GM15510 (cell line): Measurements from ENCODE around the gene SSU72.

Experiments
- POLR2A ChIP-seq: IDR thresholded peaks from 3 replicates; pipeline ENCODE4 v1.6.1; 2011; ENCODE audit warnings: borderline replicate concordance; ENCODE audit not compliant: insufficient read length; ENCODE audit errors: extremely low read depth

SSU72 gene

DNA sequence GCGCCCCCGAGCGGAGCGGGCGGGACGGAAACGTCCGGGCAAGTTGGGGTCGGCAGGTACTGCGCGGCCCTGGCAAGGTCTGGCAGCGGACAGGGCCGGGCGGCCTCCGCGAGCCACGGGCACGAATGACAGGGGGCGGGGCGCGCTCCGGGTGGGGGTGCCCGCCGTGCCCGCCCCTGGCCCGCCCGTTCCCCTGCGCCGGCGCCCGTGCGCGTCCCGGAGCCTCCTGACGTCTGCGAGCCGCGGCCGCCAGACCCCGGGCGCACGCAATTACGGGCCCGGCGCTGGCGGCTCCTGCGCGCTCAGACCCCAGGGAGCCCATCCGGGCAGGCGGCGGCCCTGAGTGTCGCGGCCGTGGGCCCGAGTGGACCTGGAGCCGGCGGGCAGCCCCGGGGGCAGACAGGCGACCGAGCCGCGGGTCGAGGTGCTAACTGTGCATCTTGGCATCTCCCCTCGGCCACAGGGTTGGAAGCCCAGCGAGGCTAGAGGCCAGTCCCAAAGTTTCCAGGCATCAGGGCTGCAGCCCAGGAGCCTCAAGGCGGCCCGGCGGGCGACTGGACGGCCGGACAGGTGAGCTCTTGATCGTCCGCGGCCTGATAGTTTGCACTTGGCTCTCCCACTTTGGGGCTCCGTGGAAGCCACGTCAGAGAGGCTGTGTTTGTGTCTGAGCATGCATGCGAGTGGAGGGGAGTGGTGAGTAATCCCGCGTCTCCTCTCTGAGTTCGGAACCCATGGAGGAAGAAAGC, 41.6 kb upstream of the SSU72 start:
- TF ChIP-seq POLR2A: no peak

DNA sequence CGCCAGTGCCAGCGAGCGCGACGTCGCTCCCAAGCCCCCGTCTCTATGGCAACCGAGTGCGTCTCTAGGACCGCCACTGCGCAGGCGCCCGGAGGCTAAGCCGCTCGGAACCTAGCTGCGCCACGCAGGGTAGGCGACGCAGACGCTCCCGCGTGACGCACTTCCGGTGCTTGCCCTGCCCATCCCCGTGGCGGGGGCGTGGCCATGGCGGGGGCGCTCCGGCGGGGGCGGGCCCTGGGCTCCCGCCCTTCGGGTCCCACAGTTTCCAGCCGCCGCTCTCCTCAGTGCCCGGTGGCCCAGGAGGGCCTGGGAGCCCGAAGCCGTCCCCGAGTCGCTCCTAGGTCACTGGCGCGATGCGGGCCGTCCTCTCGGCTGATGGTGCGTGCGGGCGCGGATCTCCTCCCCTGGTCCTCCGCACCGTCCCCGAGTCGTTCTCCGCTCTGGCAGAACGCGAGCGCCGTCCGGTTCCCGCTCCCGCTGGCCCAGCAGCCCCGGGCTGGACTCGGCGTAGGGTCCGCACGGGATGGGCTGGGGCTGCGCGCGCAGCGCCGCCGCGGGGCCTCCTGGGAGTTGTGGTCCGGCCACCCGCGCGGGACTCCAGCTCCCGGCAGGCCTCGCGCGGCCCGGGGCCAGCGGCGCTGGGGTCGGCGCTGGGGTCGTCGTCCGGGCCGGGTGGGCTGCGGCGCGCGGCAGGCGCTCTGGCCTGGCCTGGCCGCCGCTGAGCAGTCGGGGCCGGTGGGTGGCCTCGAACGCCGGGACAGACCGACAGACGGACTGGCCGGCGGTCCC, 40.8 kb upstream of the SSU72 start, which contains the start of gene MIB2:
TSS of gene MIB2 (plus strand) at position 245 of the 789 bp plus-strand sequence. CDS start 7,953 bp downstream, outside the sequence.
- peak; percentile 72 for TF ChIP-seq POLR2A

DNA sequence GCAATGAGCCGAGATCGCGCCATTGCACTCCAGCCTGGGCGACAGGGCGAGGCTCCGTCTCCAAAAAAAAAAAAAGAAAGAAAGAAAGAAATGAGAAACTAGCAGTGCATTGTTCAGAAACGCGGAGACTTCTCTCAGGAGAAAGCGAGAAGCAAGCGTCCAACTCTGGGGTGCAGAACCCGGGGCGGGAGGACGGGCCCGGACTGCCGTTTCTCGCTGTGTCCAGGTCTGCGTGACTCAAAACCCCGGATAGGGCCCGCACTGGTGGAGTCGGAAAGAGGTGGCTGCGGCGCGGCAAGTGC, 40.2 kb upstream of the SSU72 start:
- TF ChIP-seq POLR2A: no peak

DNA sequence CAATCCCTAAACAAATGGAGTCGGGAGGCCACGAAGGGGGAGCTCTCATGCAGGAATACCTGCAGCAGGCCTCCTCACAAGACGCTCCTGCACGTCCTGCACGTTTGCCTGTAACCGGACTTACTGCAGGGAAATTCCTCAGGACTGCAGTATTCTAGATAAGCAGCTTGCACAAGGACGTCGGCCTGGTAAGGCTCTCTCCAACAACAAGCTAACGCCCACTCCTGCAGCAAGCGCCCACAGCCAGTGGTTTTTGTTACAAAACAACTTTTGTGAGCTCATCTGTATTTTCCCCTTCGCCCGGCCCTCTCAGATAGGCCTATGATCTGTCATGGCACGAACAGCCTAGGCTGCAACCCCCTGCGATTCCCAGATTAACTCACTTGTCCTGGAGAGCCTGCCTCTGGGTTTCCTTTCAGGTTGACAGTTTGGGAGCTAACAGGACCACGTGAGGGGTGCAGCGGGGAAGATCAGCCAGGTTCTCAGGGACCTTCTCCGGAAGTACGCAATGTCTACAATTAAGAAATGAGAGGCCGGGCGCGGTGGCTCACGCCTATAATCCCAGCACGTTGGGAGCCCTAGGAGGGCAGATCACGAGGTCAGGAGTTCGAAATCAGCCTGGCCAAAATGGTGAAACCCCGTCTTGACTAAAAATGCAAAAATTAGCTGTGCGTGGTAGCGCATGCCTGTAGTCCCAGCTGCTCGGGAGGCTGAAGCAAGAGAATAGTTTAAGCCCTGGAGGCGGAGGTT, 39.7 kb upstream of the SSU72 start:
- no peak for TF ChIP-seq POLR2A

DNA sequence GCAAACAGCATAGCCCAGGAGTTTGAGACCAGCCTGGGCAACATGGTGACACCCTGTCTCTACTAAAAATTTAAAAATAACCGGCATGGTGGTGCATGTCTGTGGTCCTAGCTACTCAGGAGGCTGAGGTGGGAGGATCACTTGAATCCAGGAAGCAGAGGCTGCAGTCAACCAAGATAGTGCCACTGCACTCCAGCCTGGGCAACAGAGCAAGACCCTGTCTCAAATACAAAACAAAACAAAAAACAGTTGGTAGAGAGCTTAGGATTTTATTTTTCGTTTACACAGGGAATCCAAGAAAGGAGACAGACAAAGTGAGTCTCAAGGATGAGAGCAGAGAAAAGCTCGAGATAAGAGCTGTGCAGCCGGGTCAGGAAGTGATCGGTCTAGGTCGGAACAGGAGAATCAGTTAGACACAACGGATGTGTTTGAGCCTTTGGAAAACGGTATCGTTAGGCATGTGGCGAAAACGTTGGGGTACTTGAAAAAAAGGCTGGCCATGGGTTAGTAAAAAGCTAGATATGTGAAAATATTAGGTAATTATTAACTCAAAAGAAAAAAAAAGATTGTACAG, 38.9 kb upstream of the SSU72 start:
- TF ChIP-seq POLR2A: no peak

DNA sequence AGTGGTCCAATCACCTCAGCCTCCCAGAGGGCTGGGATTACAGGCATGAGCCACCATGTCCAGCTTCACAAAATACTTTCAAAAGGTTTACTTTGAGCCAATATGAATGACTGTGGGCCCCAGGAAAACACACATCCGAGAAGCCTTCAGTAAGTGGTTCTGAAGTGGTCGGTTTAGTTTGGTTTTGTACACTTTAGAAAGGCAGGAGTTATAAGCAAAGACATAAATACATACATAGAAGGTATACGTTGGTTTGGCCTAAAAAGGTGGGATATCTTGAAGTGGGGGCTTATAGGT, 37.4 kb upstream of the SSU72 start:
- TF ChIP-seq POLR2A: no peak

DNA sequence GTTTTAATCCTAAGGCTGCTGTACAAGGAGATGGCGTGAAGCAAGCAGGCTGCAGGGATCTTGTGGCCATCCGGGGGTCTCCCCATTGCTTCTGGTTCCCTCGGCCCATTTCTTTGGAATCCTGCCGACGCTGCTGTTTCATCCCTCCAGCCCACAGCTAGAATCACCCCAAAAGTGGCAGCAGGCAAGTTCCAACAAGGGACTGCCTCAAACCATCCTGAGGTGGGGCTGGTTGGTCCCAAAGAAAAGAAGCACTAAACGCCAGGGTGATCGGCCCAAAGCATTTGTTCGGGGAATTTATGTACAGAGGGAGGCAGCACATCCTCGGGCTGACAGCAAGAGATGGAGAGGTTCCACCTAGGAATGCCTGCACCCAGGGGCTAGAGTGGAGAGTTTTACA, 36.1 kb upstream of the SSU72 start:
- TF ChIP-seq POLR2A: no peak

DNA sequence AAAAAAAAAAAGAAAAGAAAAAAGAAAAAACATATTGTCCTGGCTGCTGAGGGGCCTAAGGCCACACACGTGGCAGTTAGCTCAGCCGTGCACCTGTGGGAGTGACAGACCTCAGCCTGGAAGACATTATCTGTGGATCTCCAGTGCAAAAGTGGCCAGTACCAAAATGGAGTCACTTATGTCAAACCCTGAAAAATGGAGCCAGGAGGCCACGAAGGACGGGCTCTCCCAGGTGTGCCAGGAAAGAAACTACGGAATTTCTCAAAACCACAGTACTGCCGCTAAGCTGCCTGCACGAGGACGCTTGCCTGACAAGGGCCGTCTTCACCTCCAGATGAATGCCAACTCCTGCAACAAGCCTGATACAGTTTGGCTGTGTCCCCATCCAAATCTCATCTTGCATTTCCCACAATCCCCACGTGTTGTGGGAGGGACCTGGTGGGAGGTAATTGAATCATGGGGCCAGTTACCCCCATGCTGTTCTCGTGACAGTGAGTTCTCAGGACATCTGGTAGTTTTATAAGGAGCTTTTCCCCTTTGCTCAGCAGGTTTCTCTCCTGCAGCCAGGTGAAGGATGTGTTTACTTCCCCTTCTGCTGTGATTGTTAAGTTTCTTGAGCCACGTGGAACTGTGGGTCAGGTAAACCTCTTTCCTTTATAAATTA, 35.3 kb upstream of the SSU72 start:
- TF ChIP-seq POLR2A: no peak

DNA sequence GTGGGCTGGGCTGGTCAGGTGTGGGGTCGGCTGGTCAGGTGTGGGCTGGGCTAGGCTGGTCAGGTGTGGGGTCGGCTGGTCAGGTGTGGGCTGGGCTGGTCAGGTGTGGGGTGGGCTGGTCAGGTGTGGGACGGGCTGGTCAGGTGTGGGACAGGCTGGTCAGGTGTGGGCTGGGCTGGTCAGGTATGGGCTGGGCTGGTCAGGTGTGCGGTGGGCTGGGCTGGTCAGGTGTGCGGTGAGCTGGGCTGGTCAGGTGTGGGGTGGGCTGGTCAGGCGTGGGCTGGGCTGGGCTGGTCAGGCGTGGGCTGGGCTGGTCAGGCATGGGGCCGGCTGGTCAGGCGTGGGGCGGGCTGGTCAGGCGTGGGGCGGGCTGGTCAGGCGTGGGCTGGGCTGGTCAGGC, 31.6 kb upstream of the SSU72 start:
- no peak for TF ChIP-seq POLR2A

DNA sequence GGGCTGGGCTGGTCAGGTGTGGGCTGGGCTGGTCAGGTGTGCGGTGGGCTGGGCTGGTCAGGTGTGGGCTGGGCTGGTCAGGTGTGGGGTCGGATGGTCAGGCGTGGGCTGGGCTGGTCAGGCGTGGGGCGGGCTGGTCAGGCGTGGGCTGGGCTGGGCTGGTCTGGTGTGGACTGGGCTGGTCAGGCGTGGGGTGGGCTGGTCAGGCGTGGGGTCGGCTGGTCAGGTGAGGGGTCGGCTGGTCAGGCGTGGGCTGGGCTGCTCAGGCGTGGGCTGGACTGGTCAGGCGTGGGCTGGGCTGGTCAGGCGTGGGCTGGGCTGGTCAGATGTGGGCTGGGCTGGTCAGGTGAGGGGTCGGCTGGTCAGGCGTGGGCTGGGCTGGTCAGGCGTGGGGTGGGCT, 31.1 kb upstream of the SSU72 start:
- TF ChIP-seq POLR2A: no peak

DNA sequence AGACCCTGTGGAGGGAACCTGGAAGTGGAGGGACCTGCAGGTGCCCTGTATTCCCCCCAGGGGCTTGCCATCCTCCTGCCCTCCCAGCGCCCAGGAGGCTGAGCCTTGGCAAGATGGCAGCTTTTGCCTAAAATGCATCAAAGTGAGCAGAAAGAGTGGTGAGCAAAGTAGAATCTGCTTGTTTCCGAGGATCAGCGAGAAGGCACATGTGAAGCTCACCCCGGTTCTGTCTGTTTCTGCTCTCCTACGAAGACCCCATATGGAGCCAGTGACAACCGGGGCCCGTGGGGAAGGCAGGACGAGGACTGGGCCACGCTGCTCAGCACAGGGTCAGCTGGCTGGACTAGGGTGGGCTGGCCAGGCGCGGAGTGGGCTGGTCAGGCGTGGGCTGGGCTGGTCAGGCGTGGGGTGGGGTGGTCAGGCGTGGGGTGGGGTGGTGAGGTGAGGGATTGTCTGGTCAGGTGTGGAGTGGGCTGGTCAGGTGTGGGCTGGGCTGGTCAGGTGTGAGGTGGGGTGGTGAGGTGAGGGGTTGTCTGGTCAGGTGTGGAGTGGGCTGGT, 30.4 kb upstream of the SSU72 start:
- TF ChIP-seq POLR2A: no peak

DNA sequence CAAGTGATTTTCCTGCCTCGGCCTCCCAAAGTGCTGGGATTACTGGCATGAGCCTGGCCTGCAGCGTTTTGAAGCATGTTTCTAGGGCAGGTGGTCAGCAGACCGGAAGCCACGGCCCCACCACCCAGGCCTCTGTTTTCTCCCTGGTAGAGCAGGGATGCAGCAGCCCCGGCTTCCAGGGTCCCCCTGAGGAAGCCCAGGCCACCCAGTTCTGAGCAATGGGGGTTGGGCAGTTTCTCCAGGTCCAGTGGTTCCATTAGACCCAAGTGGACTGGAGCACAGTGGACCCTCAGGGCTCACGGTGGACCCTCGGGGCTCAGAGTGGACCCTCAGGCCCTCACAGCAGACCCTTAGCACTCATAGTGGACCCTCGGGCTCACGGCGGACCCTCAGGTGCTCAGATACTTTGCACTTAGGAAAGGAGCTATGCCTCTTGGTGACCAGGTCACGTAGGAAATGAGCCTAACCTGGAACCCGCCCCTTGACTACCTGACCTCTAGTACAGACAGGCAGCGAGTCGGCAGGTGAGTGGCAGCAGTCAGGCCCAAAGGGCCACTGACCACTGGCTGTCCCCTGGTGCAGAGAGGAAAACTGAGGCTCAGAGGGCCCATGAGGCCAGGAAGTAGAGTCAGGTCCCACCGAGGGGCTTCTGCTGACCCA, 29.8 kb upstream of the SSU72 start:
- no peak for TF ChIP-seq POLR2A

DNA sequence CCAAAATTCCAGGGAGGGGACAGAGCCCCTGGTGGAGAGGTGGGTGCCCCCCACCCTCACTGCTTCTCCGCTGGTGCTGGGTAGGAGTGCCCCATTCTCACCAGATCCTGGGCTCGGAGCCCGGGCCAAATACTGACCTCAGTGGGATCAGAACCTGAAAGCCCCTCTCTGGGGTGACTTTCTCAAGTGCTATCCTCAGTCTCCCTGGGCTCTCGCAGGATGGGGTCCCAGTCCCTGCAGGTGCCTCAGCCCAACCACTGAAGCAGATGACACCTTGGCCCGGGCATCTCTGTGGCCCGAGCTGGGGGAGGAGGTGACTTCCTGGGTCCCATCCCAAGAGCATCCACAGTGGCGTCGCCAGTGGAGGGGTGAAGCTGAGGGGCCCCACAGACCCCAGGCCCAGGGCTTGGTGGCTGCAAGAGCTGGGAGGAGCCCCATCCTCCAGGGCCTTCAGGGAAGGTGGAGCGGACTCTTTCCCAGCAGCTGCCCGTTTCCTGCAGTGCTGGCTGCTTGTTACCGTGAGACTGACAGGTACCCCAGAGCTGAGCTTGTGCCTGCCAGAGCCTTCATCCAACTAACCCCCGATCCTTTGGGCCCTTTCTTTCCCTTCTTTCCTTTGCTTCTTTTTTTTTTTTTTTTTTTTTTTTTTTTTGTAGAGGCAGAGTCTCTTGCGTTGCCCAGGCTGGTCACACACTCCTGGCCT, 29.2 kb upstream of the SSU72 start:
- no peak for TF ChIP-seq POLR2A

DNA sequence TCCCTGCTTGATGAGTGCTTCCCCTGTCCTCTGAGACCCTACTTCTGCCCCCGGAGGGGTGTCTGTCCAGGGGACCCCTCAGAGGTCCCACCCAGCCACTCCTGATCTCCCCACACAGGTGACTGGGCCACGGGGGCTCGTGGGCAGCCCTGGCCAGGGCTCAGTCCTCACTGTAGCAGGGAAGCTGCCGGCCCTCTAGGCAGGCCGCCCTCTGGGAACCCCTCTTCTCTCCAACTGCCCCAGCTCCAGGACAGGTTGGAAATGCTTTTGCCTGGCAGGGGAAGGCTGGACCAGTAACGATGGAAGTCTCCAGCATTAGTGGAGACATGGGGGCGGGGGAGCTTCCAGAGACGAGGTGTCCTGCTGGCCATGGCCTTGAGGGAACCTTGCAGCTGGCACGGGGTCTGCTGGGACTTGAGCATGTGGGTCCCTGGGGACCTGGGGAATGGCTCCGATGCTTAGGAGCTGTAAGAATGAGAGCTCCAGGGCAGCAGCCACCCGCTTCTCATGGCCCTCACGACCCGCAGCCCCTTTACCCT, 28.4 kb upstream of the SSU72 start:
- TF ChIP-seq POLR2A: no peak
